IMR-90 (cell line): Measurements from ENCODE around the gene NETO2. TPM values are rescaled to one million over a fixed set of nuclear protein-coding genes. Genes with fewer than 3 reads are reported as not detected.

Experiments used
- ATAC-seq: fragments of 200-7000 bp; cut with Tn5 transposase; 2 replicates; pipeline ENCODE4 v1.9.1; 2020; ENCODE audit warnings: low read depth, mild to moderate bottlenecking, moderate library complexity
- BruUV-seq: library from RNA; stranded (reverse); fragments of 400-500 nt; replicated peaks from 2 replicates; lab custom pipeline; 2021; lab: Mats Ljungman, UMichigan
- CTCF ChIA-PET: fragments of 300-600 bp; formaldehyde crosslinking; extraction: SDS; loops from one replicate; lab custom pipeline; 2021; ENCODE audit warnings: antibody characterized with exemption; lab: Yijun Ruan, JAX
- POLR2A ChIA-PET: fragments of 300-600 bp; sonication (Branson Sonifier 250); formaldehyde crosslinking; loops from one replicate; lab custom pipeline; 2022; ENCODE audit warnings: antibody characterized with exemption; ENCODE audit not compliant: unreplicated experiment; lab: Charles Lee
- DNase-seq: peaks from one replicate; pipeline ENCODE4 v3.0.0; 2013
- H2AFZ ChIP-seq: replicated peaks from 2 replicates; pipeline ENCODE3; 2013; ENCODE audit warnings: low read length, mild to moderate bottlenecking; ENCODE audit not compliant: poor library complexity
- H2AK5ac ChIP-seq: 2 replicates; pipeline ENCODE4 v1.6.1; 2013; ENCODE audit warnings: low read depth, low read length, inconsistent platforms
- H2AK9ac ChIP-seq: replicated peaks from 2 replicates; pipeline ENCODE3; 2013; ENCODE audit warnings: mild to moderate bottlenecking, low read depth, low read length, moderate library complexity; ENCODE audit not compliant: poor library complexity
- H2BK120ac ChIP-seq: 2 replicates; pipeline ENCODE4 v1.6.1; 2013; ENCODE audit warnings: low read depth, low read length, inconsistent platforms
- H2BK15ac ChIP-seq: 3 replicates; pipeline ENCODE4 v1.6.1; 2013; ENCODE audit warnings: low read depth, low read length, inconsistent platforms
- H2BK20ac ChIP-seq: 2 replicates; pipeline ENCODE4 v1.6.1; 2013; ENCODE audit warnings: low read depth, mild to moderate bottlenecking, inconsistent platforms, low read length, moderate library complexity
- H2BK5ac ChIP-seq: 2 replicates; pipeline ENCODE4 v1.6.1; 2013; ENCODE audit warnings: mild to moderate bottlenecking, low read depth, low read length, inconsistent platforms; ENCODE audit not compliant: poor library complexity, severe bottlenecking
- H3K14ac ChIP-seq: replicated peaks from 2 replicates; pipeline ENCODE4 v1.6.1; 2013; ENCODE audit warnings: low read depth, low read length, inconsistent platforms
- H3K18ac ChIP-seq: 2 replicates; pipeline ENCODE4 v1.6.1; 2013; ENCODE audit warnings: low read depth, low read length, control low read depth
- H3K23ac ChIP-seq: 2 replicates; pipeline ENCODE4 v1.6.1; 2013; ENCODE audit warnings: low read depth, low read length, inconsistent platforms
- H3K27ac ChIP-seq: 2 replicates; pipeline ENCODE4 v1.5.1; 2013; ENCODE audit warnings: mild to moderate bottlenecking, control low read depth, low read length; ENCODE audit not compliant: insufficient read depth
- H3K27me3 ChIP-seq: 2 replicates; pipeline ENCODE4 v1.6.1; 2013; ENCODE audit warnings: low read length; ENCODE audit not compliant: control insufficient read depth, insufficient read depth
- H3K36me3 ChIP-seq: 2 replicates; pipeline ENCODE4 v1.6.1; 2013; ENCODE audit warnings: low read length, mixed read lengths; ENCODE audit not compliant: control insufficient read depth, insufficient read depth
- H3K4ac ChIP-seq: 2 replicates; pipeline ENCODE4 v1.6.1; 2013; ENCODE audit warnings: low read depth, low read length, inconsistent platforms
- H3K4me1 ChIP-seq: 2 replicates; pipeline ENCODE4 v1.6.1; 2013; ENCODE audit warnings: low read length, mixed read lengths; ENCODE audit not compliant: control insufficient read depth, insufficient read depth
- H3K4me2 ChIP-seq: 2 replicates; pipeline ENCODE4 v1.6.1; 2013; ENCODE audit warnings: low read depth, mild to moderate bottlenecking, control low read depth, low read length, moderate library complexity
- H3K4me3 ChIP-seq: 2 replicates; pipeline ENCODE4 v1.5.1; 2013; ENCODE audit warnings: low read depth, mild to moderate bottlenecking, control low read depth, low read length, moderate library complexity; ENCODE audit not compliant: insufficient read depth
- H3K56ac ChIP-seq: 2 replicates; pipeline ENCODE4 v1.6.1; 2013; ENCODE audit warnings: low read length, inconsistent platforms; ENCODE audit not compliant: insufficient read depth; ENCODE audit errors: extremely low read depth
- H3K79me1 ChIP-seq, 2 experiments: 2 replicates each; pipeline ENCODE4 v1.6.1; 2013; ENCODE audit warnings: low read length in 2 of 2, inconsistent platforms in 1 of 2, low read depth in 1 of 2
- H3K9ac ChIP-seq: 2 replicates; pipeline ENCODE4 v1.6.1; 2013; ENCODE audit warnings: low read depth, low read length, control low read depth
- H3K9me1 ChIP-seq: 2 replicates; pipeline ENCODE4 v1.6.1; 2013; ENCODE audit warnings: low read length, inconsistent platforms; ENCODE audit not compliant: insufficient read depth
- H3K9me3 ChIP-seq: 2 replicates; pipeline ENCODE4 v1.6.1; 2013; ENCODE audit warnings: low read length; ENCODE audit not compliant: control insufficient read depth, insufficient read depth
- H4K20me1 ChIP-seq: 2 replicates; pipeline ENCODE4 v1.6.1; 2013; ENCODE audit warnings: low read length, inconsistent platforms; ENCODE audit not compliant: insufficient read depth
- H4K5ac ChIP-seq: 2 replicates; pipeline ENCODE4 v1.6.1; 2013; ENCODE audit warnings: mild to moderate bottlenecking, low read depth, low read length, control low read depth
- H4K8ac ChIP-seq, 2 experiments: 2 replicates each; pipeline ENCODE4 v1.6.1; 2013; ENCODE audit warnings: low read depth in 2 of 2, low read length in 2 of 2, control low read depth in 1 of 2, inconsistent platforms in 1 of 2
- H4K91ac ChIP-seq: 2 replicates; pipeline ENCODE4 v1.6.1; 2013; ENCODE audit warnings: low read depth, low read length, inconsistent platforms; ENCODE audit not compliant: insufficient read depth
- BHLHE40 ChIP-seq: fragments of 150-350 bp; IDR thresholded peaks from 2 replicates; pipeline ENCODE4 v1.6.1; 2016; ENCODE audit warnings: mild to moderate bottlenecking, low read depth, low read length
- CEBPB ChIP-seq: IDR thresholded peaks from 2 replicates; pipeline ENCODE4 v1.6.1; 2012; ENCODE audit warnings: low read depth, low read length, improper control_type of control experiment
- CHD1 ChIP-seq: IDR thresholded peaks from 2 replicates; pipeline ENCODE4 v1.6.1; 2012; ENCODE audit warnings: low read depth, low read length, improper control_type of control experiment
- CTCF ChIP-seq: conservative IDR thresholded peaks from 2 replicates; pipeline ENCODE4 v1.5.1; 2012; ENCODE audit warnings: mild to moderate bottlenecking, low read depth, low read length, improper control_type of control experiment
- ELK1 ChIP-seq: fragments of 150-350 bp; IDR thresholded peaks from 2 replicates; pipeline ENCODE4 v1.6.1; 2016; ENCODE audit warnings: low read depth, mild to moderate bottlenecking, low read length, moderate library complexity, borderline replicate concordance
- FOS ChIP-seq: fragments of 150-350 bp; IDR thresholded peaks from 2 replicates; pipeline ENCODE4 v1.6.1; 2016; ENCODE audit warnings: low read depth, low read length
- MAFK ChIP-seq: IDR thresholded peaks from 2 replicates; pipeline ENCODE4 v1.6.1; 2012; ENCODE audit warnings: low read depth, low read length, improper control_type of control experiment
- MAZ ChIP-seq: IDR thresholded peaks from 2 replicates; pipeline ENCODE4 v1.6.1; 2012; ENCODE audit warnings: low read depth, mild to moderate bottlenecking, low read length, improper control_type of control experiment, moderate library complexity, borderline replicate concordance
- NFE2L2 ChIP-seq: fragments of 150-350 bp; IDR thresholded peaks from 2 replicates; pipeline ENCODE4 v1.6.1; 2016; ENCODE audit warnings: low read depth, mild to moderate bottlenecking, low read length
- POLR2A ChIP-seq: IDR thresholded peaks from 2 replicates; pipeline ENCODE4 v1.6.1; 2012; ENCODE audit warnings: mild to moderate bottlenecking, low read depth, low read length
- RAD21 ChIP-seq: IDR thresholded peaks from 2 replicates; pipeline ENCODE4 v1.6.1; 2012; ENCODE audit warnings: low read length, improper control_type of control experiment
- RCOR1 ChIP-seq: IDR thresholded peaks from 2 replicates; pipeline ENCODE4 v1.6.1; 2012; ENCODE audit warnings: mild to moderate bottlenecking, low read length, improper control_type of control experiment; ENCODE audit not compliant: insufficient replicate concordance
- RFX5 ChIP-seq: IDR thresholded peaks from 2 replicates; pipeline ENCODE4 v1.8.0; 2012; ENCODE audit warnings: low read depth, mild to moderate bottlenecking, low read length, moderate library complexity
- SMC3 ChIP-seq: fragments of 150-350 bp; IDR thresholded peaks from 2 replicates; pipeline ENCODE4 v1.6.1; 2016; ENCODE audit warnings: low read depth, mild to moderate bottlenecking, antibody characterized with exemption, low read length, moderate library complexity
- WGBS, 2 experiments: methylation state at CpG; one replicate each; pipeline versions ENCODE4 v1.1.5 to v1.1.7; 2013; ENCODE audit warnings: missing lambda C conversion rate in 2 of 2; ENCODE audit not compliant: insufficient read length in 1 of 2; ENCODE audit errors: extremely low coverage in 2 of 2; 5-methylcytosine and 5-hydroxymethylcytosine counted together
- dilution Hi-C: fragments of 300-500 bp; cut with HindIII; formaldehyde crosslinking; loops from one replicate; pipeline ENCODE4 v1.14.3; 2018; ENCODE audit warnings: low sequenced_read_pairs; ENCODE audit not compliant: unreplicated experiment
- in situ Hi-C: fragments of 300-500 bp; cut with MboI; formaldehyde crosslinking; loops from 3 replicates; pipeline ENCODE4 v1.14.3; 2019; ENCODE audit warnings: low sequenced_read_pairs, inconsistent platforms, mixed read lengths
- intact Hi-C: fragments of 100-400 bp; cut with micrococcal nuclease; formaldehyde crosslinking; loops from 2 replicates; pipeline ENCODE4 v1.10.0; 2022
- polyA plus RNA-seq, 3 experiments: library from polyadenylated mRNA; depleted of rRNA; stranded (reverse); fragments of >200 nt; gene quantifications; 2 replicates each; pipeline ENCODE4 v1.2.3, GENCODE V29; 2012; ENCODE audit warnings: low replicate concordance in 1 of 3
- total RNA-seq: library from RNA; depleted of rRNA; stranded (reverse); fragments of >200 nt; gene quantifications from 2 replicates; pipeline ENCODE4 v1.2.3, GENCODE V29; 2012

The NETO2 gene
- total and polyA plus RNA-seq, 2 of the 4 experiments (the other 2 are of a cell fraction), result 38.5 to 39.3 TPM

DNA sequence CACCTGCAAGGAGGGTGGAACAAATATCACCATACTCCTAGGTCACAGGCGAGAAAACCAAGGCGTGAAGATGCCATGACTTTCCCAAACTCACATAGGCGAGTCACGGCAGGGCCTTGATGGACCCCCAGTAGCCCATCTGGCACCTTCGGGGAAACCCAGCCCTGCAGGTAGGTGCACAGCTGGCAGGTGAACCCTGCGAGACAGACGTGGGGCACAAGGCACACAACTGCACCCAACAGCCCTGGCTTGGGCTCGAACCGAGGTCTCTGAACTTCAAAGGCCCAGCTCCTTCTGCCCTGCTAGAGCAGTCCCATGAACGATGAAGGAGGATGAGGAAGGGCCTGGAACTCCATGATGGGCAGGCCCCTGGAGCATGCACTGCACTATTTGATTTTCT, 92.7 kb downstream of the NETO2 start:
- Histone ChIP-seq H2BK20ac (no peak overlapping the region), H3K9me1 (no peaks in the 10 kb centered on the region), H3K27ac (no peak overlapping the region), H3K18ac (no peak overlapping the region), H2AK9ac (no peak overlapping the region), H3K36me3 (no peaks in the 10 kb centered on the region), H3K56ac (no peak overlapping the region), H3K23ac (no peak overlapping the region), H3K27me3 (peaks cover 14% of the 10 kb centered on the region), H3K79me1 (no peaks in the 10 kb centered on the region), H2BK120ac (no peak overlapping the region), H2BK5ac (no peak overlapping the region), H3K14ac (no peak overlapping the region), H4K20me1 (no peaks in the 10 kb centered on the region), H2BK15ac (no peak overlapping the region), H4K91ac (no peak overlapping the region), H3K9me3 (no peaks in the 10 kb centered on the region), H2AK5ac (no peak overlapping the region), H3K4ac (no peak overlapping the region), H3K4me1 (no peaks in the 10 kb centered on the region), H3K4me3 (no peak overlapping the region), H3K9ac (no peak overlapping the region), H2AFZ (no peak overlapping the region), H3K4me2 (no peak overlapping the region), H4K5ac (no peak overlapping the region), H4K8ac (no peak overlapping the region)
- DNase-seq, result no peak
- POLR2A ChIA-PET, result no interaction called here
- in situ Hi-C loops, result no loop called here
- CTCF ChIA-PET, result no interaction called here
- no TSS peak for BruUV-seq
- intact Hi-C loops, result no loop called here
- dilution Hi-C loops, result no loop called here
- no peak for ATAC-seq
- WGBS, 2 experiments, result 82% methylated on average over 2 of the region's 10 CpGs; no CpG with 5 or more reads in 1 of the 2 experiments
- TF ChIP-seq RCOR1 (no peak), CEBPB (no peak), RAD21 (no peak), NFE2L2 (no peak), CTCF (no peak), ELK1 (no peak), POLR2A (no peak), MAZ (no peak), MAFK (no peak), BHLHE40 (no peak), FOS (no peak), CHD1 (no peak), RFX5 (no peak), SMC3 (no peak)
